A549 (cell line): ENCODE results near the gene PLCH1. TPM values are rescaled to one million over a fixed set of nuclear protein-coding genes. Genes with fewer than 3 reads are reported as not detected.

Experiments
- ATAC-seq, 2 experiments: fragments of 200-7000 bp in 1 of 2; fragments of >200 bp in 1 of 2; cut with Nextera tagmentation in 1 of 2; cut with Tn5 transposase in 1 of 2; 3 replicates each; pipeline versions ENCODE4 v1.8.0 to v1.9.1; 2018 to 2020; ENCODE audit warnings: mild to moderate bottlenecking in 1 of 2, moderate library complexity in 1 of 2
- CTCF ChIA-PET: fragments of 300-600 bp; sonication (Branson Sonifier 250); formaldehyde crosslinking; extraction: SDS; loops from one replicate; lab custom pipeline; 2021; ENCODE audit warnings: antibody characterized with exemption, inconsistent platforms; lab: Yijun Ruan, JAX
- POLR2A ChIA-PET: fragments of 350-600 bp; formaldehyde crosslinking; extraction: SDS; loops from one replicate; lab custom pipeline; 2021; ENCODE audit warnings: antibody characterized with exemption, inconsistent platforms; lab: Yijun Ruan, JAX
- DNase-seq, 2 experiments: peaks; one replicate each; pipeline versions ENCODE4 v3.0.0 to v3.0.0-alpha.2; 2011 to 2016; ENCODE audit warnings: low read depth in 1 of 2, low spot score in 1 of 2
- FAIRE-seq: peaks from 2 replicates; lab custom pipeline; 2011; peaks lifted over from hg19 to GRCh38; lab: Jason Lieb, UNC
- H3K27ac ChIP-seq, 2 experiments: fragments of >200 bp; sonication (Bioruptor Twin); formaldehyde crosslinking; 3 replicates each; pipeline ENCODE4 v1.5.1; 2016 to 2017
- H3K4me1 ChIP-seq: fragments of >200 bp; sonication (Bioruptor Twin); formaldehyde crosslinking; 3 replicates; pipeline ENCODE4 v1.6.1; 2016
- H3K4me2 ChIP-seq: fragments of >200 bp; sonication (Bioruptor Twin); formaldehyde crosslinking; 3 replicates; pipeline ENCODE4 v1.6.1; 2016
- H3K4me3 ChIP-seq: fragments of >200 bp; sonication (Bioruptor Twin); formaldehyde crosslinking; 3 replicates; pipeline ENCODE4 v1.5.1; 2016
- H3K9me3 ChIP-seq: fragments of >200 bp; sonication (Bioruptor Twin); formaldehyde crosslinking; 3 replicates; pipeline ENCODE4 v1.6.1; 2016
- ATOH8 ChIP-seq: fragments of 250-450 bp; sonication (Bioruptor Pico); IDR thresholded peaks from 2 replicates; pipeline ENCODE4 v1.5.0; 2020; ENCODE audit warnings: low read depth, mild to moderate bottlenecking, moderate library complexity
- BHLHE40 ChIP-seq: IDR thresholded peaks from 2 replicates; pipeline ENCODE4 v1.6.1; 2012; ENCODE audit warnings: low read depth, low read length, inconsistent platforms
- CEBPB ChIP-seq, 2 experiments: fragments of >200 bp in 1 of 2; sonication (Bioruptor Twin) in 1 of 2; formaldehyde crosslinking in 1 of 2; IDR thresholded peaks; 2 replicates each; pipeline ENCODE4 v1.6.1; 2012 to 2016
- CHD2 ChIP-seq: fragments of 150-350 bp; IDR thresholded peaks from 2 replicates; pipeline ENCODE4 v1.6.1; 2014; ENCODE audit warnings: low read length; ENCODE audit not compliant: partially characterized antibody
- CHD4 ChIP-seq: fragments of 200-600 bp; sonication (generic); IDR thresholded peaks from 2 replicates; pipeline ENCODE4 v1.6.1; 2016; ENCODE audit warnings: antibody characterized with exemption, mild to moderate bottlenecking, borderline replicate concordance
- EHF ChIP-seq: fragments of 250-450 bp; sonication (Bioruptor Pico); IDR thresholded peaks from 2 replicates; pipeline ENCODE4 v1.5.0; 2020; ENCODE audit warnings: mild to moderate bottlenecking
- EP300 ChIP-seq, 2 experiments: fragments of >200 bp; sonication (Bioruptor Twin); formaldehyde crosslinking; IDR thresholded peaks; 2 replicates in 1 of 2; 3 replicates in 1 of 2; pipeline ENCODE4 v1.6.1; 2016 to 2017
- ESRRA ChIP-seq: fragments of 150-350 bp; IDR thresholded peaks from 2 replicates; pipeline ENCODE4 v1.6.1; 2014; ENCODE audit warnings: mild to moderate bottlenecking, low read length, borderline replicate concordance
- HES2 ChIP-seq: fragments of >200 bp; sonication (Bioruptor Twin); formaldehyde crosslinking; IDR thresholded peaks from 2 replicates; pipeline ENCODE4 v1.6.1; 2016
- HEYL ChIP-seq: fragments of 250-450 bp; sonication (Bioruptor Pico); IDR thresholded peaks from 2 replicates; pipeline ENCODE4 v1.8.0; 2021; ENCODE audit warnings: mild to moderate bottlenecking, moderate library complexity
- HOXA7 ChIP-seq: fragments of 250-450 bp; sonication (Bioruptor Pico); IDR thresholded peaks from 2 replicates; pipeline ENCODE4 v1.5.0; 2020; ENCODE audit warnings: mild to moderate bottlenecking, moderate library complexity
- KDM5A ChIP-seq: fragments of 200-600 bp; sonication (generic); IDR thresholded peaks from 2 replicates; pipeline ENCODE4 v1.6.1; 2016; ENCODE audit warnings: antibody characterized with exemption, mild to moderate bottlenecking
- MAFK ChIP-seq: fragments of 450-650 bp; IDR thresholded peaks from 2 replicates; pipeline ENCODE4 v1.6.1; 2014; ENCODE audit not compliant: partially characterized antibody
- MAX ChIP-seq: IDR thresholded peaks from 2 replicates; pipeline ENCODE4 v1.6.1; 2012
- MAZ ChIP-seq: fragments of 150-350 bp; IDR thresholded peaks from 2 replicates; pipeline ENCODE4 v1.6.1; 2014; ENCODE audit warnings: antibody characterized with exemption, low read depth, low read length, borderline replicate concordance
- NPAS2 ChIP-seq: fragments of 250-450 bp; sonication (Bioruptor Pico); IDR thresholded peaks from 2 replicates; pipeline ENCODE4 v1.8.0; 2022; ENCODE audit warnings: mild to moderate bottlenecking, moderate library complexity, borderline replicate concordance
- NR3C1 ChIP-seq: fragments of >200 bp; sonication (Bioruptor Twin); formaldehyde crosslinking; IDR thresholded peaks from 3 replicates; pipeline ENCODE4 v1.6.1; 2017
- POLR2A ChIP-seq: IDR thresholded peaks from 2 replicates; pipeline ENCODE4 v1.6.1; 2012; ENCODE audit warnings: mild to moderate bottlenecking, low read length
- POLR2AphosphoS2 ChIP-seq: conservative IDR thresholded peaks from 2 replicates; pipeline ENCODE4 v1.6.1; 2012; ENCODE audit warnings: low read length, improper control_type of control experiment, inconsistent platforms
- RARB ChIP-seq: fragments of 250-450 bp; sonication (Bioruptor Pico); IDR thresholded peaks from 2 replicates; pipeline ENCODE4 v1.8.0; 2021; ENCODE audit warnings: mild to moderate bottlenecking, moderate library complexity
- REST ChIP-seq: fragments of 200-600 bp; sonication (generic); IDR thresholded peaks from 2 replicates; pipeline ENCODE4 v1.6.1; 2016; ENCODE audit warnings: antibody characterized with exemption, mild to moderate bottlenecking, moderate library complexity
- RNF2 ChIP-seq: fragments of 200-600 bp; sonication (generic); IDR thresholded peaks from 2 replicates; pipeline ENCODE4 v1.6.1; 2016; ENCODE audit warnings: low read depth, mild to moderate bottlenecking, antibody characterized with exemption, moderate library complexity, borderline replicate concordance
- SREBF2 ChIP-seq: fragments of 450-650 bp; IDR thresholded peaks from 2 replicates; pipeline ENCODE4 v1.6.1; 2014; ENCODE audit warnings: mild to moderate bottlenecking, moderate library complexity
- ZC3H11A ChIP-seq: fragments of 450-650 bp; IDR thresholded peaks from 2 replicates; pipeline ENCODE4 v1.6.1; 2014; ENCODE audit warnings: antibody characterized with exemption, mild to moderate bottlenecking
- WGBS: methylation state at CpG from one replicate; pipeline ENCODE4 v1.1.6; 2017; ENCODE audit errors: missing lambda C conversion rate; 5-methylcytosine and 5-hydroxymethylcytosine counted together
- polyA plus RNA-seq, 4 experiments: library from polyadenylated mRNA; depleted of rRNA in 3 of 4; stranded (reverse); fragments of >200 nt; fragmentation: RNase III in 1 of 4; extraction: RNeasy Plus Mini Kit Qiagen cat#74134 plus additional on column Dnase treatment in 1 of 4; gene quantifications; 2 replicates in 3 of 4; 3 replicates in 1 of 4; pipeline ENCODE4 v1.2.3, GENCODE V29; 2011 to 2017

Gene PLCH1
- polyA plus RNA-seq, 2 of the 4 experiments (the other 2 are of a cell fraction), result 2.1 to 11.1 TPM

GRCh38 chr3:155743606-155744005 lies 1.3 kb downstream of the PLCH1 start:
- Histone ChIP-seq H3K4me2 (peak overlapping the region; percentile 91), H3K4me1 (peaks cover 52% of the 10 kb centered on the region), H3K9me3 (no peaks in the 10 kb centered on the region), H3K4me3 (peak overlapping the region; percentile 63)
- DNase-seq (no peak), ATAC-seq (no peak)
- ChIA-PET POLR2A (interaction anchor here (1.0 kb wide), 1 partner anchor 62 kb away, joined by 4 read pairs; the partner anchor contains the start of gene C3orf33), CTCF (interaction anchor here (0.6 to 1.9 kb wide), 3 partner anchors 9 to 392 kb away, joined by 3 to 8 read pairs (median 3); partner anchors contain the start of gene C3orf33)
- WGBS, result 11% methylated on average over 8 of the region's 8 CpGs
- no peak for TF ChIP-seq CHD4
- TF ChIP-seq, all 56 proteins: peak for 0
- peak overlapping the region; percentile 69 to 90 for H3K27ac ChIP-seq
- no peak for FAIRE-seq

- CTCF ChIA-PET, result interaction anchor here (0.7 kb wide), 1 partner anchor 63 kb away, joined by 4 read pairs; the partner anchor contains the start of gene C3orf33
- no peaks in the 10 kb centered on the region for H3K9me3 ChIP-seq
- H3K4me1 ChIP-seq, result peaks cover 41% of the 10 kb centered on the region
- H3K4me3 ChIP-seq, result no peak overlapping the region
- TF ChIP-seq ATOH8, result no peak
- TF ChIP-seq CHD2, result no peak
- TF ChIP-seq RARB, result no peak
- TF ChIP-seq NPAS2 (CRISPR knock-in tag), result no peak
- no peak for TF ChIP-seq POLR2AphosphoS2
- no peak for TF ChIP-seq RNF2
- no peak for TF ChIP-seq ZC3H11A
- no peak for TF ChIP-seq EHF (CRISPR knock-in tag)
- no peak for FAIRE-seq
- DNase-seq, result no peak
- 89% methylated on average over 5 of the region's 5 CpGs for WGBS
- POLR2A ChIA-PET, result no interaction called here
- no peak overlapping the region for H3K4me2 ChIP-seq
- no peak for ATAC-seq
- H3K27ac ChIP-seq, result no peak overlapping the region
Observed at GRCh38 chr3:155742349-155742965, 2.4 kb downstream of the PLCH1 start.

- FAIRE-seq, result no peak
- DNase-seq, result no peak
- ChIA-PET POLR2A (no interaction called here), CTCF (no interaction called here)
- Histone ChIP-seq H3K27ac (no peak overlapping the region), H3K4me3 (no peak overlapping the region), H3K4me2 (no peak overlapping the region), H3K4me1 (peaks cover 32% of the 10 kb centered on the region), H3K9me3 (no peaks in the 10 kb centered on the region)
- TF ChIP-seq POLR2A (no peak), MAZ (no peak), CEBPB (IDR thresholded peaks at IDR 0.05) (no peak), HEYL (CRISPR knock-in tag) (no peak), MAX (no peak), NR3C1 (no peak), HOXA7 (CRISPR knock-in tag) (no peak), CHD2 (no peak), ESRRA (no peak), HES2 (no peak), EP300 (IDR thresholded peaks at IDR 0.05) (no peak), KDM5A (no peak), BHLHE40 (no peak), REST (no peak), MAFK (no peak), SREBF2 (no peak)
- no peak for ATAC-seq
Observed at GRCh38 chr3:155741603-155742002, 3.3 kb downstream of the PLCH1 start.
